22Rv1 (cell line): ENCODE measurements around the gene TREH.

Source experiments
- H3K27ac ChIP-seq: fragments of 450-650 bp; 2 replicates; pipeline ENCODE4 v1.5.1; 2017
- ZFX ChIP-seq: fragments of 450-650 bp; IDR thresholded peaks from 2 replicates; pipeline ENCODE4 v1.6.1; 2017; ENCODE audit warnings: antibody characterized with exemption, borderline replicate concordance
- TF ChIP-seq, protein P1 (sequence below): fragments of 450-650 bp; IDR thresholded peaks from 2 replicates; pipeline ENCODE4 v1.5.1; 2017; ENCODE audit warnings: mild to moderate bottlenecking

TREH gene

DNA sequence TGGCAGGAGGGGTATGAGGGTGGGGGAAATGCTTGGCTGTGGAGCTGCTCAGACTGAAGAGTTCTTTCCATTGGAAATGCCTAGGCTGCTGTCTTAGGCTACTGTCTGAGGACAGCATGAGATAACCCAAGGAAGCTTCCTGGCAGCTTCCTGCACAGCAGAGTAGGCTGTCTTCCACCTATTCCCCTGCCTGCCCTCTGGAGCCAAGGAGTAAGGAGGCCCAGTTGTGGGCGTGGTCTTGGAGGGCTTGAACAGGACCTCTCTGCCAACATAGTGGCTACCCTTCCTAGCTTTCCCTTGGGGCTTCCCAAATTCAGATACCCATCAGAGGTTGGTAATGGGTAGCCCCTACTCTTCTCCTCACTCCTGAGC lies 46.1 kb downstream of the TREH start:
- TF ChIP-seq, protein P1, sequence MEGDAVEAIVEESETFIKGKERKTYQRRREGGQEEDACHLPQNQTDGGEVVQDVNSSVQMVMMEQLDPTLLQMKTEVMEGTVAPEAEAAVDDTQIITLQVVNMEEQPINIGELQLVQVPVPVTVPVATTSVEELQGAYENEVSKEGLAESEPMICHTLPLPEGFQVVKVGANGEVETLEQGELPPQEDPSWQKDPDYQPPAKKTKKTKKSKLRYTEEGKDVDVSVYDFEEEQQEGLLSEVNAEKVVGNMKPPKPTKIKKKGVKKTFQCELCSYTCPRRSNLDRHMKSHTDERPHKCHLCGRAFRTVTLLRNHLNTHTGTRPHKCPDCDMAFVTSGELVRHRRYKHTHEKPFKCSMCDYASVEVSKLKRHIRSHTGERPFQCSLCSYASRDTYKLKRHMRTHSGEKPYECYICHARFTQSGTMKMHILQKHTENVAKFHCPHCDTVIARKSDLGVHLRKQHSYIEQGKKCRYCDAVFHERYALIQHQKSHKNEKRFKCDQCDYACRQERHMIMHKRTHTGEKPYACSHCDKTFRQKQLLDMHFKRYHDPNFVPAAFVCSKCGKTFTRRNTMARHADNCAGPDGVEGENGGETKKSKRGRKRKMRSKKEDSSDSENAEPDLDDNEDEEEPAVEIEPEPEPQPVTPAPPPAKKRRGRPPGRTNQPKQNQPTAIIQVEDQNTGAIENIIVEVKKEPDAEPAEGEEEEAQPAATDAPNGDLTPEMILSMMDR: no peak
- no peak for TF ChIP-seq ZFX
- H3K27ac ChIP-seq: no peak overlapping the region

DNA sequence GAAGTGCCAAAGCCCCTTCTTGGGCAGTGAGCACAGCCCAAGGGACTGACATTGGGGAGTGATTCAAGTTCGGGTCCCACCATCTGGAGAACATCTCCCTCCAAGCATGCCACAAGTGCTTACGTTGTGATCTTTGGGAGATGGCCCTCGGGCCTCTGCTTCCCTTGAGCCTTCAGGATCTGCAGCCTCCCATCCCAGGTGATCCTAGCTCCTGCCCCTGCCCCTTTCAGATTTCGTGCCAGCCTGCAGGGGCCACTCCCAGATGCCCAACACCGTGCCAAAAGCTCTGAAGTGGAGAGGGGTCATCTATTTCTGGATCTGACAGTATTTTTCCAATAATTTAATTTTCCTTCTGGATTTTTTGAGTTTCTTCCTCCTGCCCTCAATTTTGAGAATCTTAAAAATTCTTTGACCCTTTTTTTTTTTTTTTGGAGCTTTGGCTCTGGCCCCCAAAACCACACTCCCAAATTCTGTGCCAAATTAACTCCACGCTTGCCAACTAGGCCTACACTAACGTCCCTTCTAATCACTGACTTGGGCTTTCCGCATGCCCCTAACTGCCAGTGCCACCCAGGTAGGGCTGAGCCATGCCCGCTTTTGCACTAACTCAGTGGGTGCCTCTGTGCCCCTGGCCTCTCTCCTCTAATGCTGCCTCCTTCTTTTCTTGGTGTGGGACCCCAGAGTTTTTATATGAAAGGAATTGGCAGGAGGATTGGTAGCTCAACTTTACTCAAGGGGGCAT lies 46.7 kb downstream of the TREH start:
- TF ChIP-seq, protein P1: no peak
- TF ChIP-seq ZFX: no peak
- no peak overlapping the region for H3K27ac ChIP-seq

DNA sequence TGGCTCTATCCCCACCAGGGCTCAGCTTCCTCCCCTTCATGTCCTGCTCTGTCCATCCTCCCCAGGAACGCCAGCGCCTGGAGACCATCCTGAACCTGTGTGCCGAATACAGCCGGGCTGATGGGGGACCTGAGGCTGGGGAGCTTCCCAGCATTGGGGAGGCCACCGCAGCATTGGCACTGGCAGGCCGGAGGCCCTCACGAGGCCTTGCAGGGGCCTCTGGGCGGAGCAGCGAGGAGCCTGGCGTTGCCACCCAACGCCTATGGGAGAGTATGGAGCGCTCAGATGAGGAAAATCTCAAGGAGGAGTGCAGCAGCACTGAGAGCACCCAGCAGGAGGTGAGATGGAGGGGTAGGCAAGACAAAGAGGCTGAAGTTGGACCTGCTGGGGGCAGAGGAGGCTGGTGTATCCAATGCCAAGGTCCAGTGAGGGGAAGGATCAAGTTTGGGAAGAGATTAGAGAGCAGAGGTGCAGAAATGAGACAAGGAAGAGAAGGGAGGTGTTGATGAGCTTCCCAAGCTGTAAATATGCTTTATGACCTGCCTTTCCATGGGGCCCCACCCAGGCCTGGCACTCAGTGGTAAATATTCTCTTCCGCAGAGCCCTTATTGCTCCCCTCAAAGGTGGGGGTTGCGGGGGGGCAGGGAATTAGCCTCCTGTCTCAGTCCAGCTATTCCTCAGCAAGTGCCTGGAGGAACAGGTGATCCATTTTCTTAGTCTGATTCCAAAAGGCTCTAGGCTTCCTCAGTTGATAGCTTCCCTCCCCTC lies 48.1 kb downstream of the TREH start:
- no peak overlapping the region for H3K27ac ChIP-seq
- TF ChIP-seq, protein P1: no peak
- no peak for TF ChIP-seq ZFX

DNA sequence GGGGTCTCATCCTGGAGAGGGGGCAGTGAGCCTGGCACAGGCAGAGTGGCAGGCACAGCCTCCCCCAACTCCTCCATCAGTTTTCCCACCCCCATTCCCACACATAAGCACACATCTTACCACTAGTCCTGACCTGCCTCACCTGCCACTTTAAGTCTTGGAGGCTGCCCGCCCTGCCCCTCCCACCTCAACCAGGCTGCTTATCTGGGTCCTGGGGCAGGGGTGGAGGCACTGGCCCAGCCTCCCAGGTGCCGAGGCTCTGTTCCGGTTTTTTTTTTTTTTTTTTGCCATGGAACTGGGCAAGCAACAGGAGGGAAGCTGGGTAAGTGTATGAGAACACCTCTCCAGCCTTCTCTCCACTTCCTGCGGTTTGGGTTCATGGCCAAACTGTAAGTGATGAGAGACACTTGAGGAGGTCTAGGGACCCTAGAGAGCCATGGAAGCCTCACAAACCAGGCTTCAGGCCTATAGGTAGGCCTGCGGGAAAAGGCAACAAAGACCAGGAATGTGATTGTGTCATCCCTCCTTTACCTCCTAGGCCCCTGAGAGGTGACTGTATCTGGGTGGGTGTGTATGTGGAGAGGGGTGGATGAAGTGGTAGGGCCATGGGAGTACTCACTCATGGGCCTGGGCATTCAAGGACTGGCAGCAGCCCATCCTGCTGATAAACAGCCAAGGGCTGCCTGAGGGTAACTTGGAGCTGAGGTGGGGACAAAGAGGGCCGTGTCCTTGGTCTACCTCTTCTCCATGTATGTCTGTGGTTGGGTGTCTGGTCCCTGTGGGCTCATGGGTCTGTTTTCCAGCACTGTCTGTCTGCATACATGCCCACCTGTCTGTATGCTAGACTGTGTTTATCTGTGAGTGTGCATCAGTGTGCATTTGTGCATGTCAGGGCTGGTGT lies 49.4 kb downstream of the TREH start:
- no peak overlapping the region for H3K27ac ChIP-seq
- TF ChIP-seq, protein P1: no peak
- no peak for TF ChIP-seq ZFX

DNA sequence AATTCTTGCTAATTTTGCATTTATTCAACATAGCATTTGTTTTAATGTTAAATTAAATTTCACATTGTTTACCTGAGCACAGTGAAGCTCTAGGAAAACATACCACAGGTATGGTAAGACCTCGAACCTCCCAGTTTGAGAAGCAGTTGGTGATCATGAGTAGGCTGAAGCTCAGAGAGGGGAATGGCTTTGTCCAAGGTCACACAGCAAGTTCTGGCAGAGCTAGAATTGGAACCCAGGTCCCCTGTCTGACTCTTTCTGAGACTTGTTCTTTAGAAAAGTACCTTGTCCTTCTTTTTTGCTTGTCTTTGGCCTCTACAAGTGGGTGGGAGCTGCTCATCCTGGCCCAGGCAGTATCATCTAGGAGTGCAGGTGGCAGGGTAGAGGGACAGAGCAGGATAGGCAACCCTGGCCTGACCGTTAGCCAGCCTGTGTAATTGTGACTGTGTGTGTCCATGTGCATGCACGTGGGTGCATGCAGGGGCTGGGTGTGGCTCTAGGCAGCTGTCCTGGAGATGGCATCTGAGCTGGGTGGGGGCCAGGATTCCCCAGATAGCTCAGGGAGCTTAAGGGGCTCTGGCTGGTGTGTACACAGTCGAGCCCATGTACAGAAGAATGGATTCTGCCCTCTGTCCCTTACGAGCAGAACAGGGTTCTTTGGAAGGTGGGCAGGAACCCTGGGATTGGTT lies 50.4 kb downstream of the TREH start:
- no peak overlapping the region for H3K27ac ChIP-seq

DNA sequence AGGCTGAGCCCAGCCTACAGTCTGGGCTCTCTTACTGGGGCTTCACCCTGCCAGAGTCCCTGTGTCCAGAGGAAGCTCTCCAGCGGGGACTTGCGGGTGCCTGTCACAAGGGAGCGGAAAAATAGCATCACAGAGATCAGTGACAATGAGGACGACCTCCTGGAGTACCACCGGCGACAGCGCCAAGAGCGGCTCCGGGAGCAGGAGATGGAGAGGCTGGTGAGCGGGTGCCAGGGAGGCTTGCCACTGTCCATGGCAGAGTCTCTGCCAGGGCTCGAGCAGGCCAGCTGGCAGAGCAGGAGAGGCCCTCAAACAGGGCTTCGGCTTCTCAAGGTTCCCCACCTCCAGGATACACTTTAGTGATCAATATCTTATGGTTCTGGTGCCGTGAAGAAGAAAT lies 51.0 kb downstream of the TREH start:
- no peak for TF ChIP-seq ZFX
- TF ChIP-seq, protein P1: no peak

More for the DNA sequence above, 50.4 kb downstream of the TREH start:
- TF ChIP-seq, protein P1: no peak
- no peak for TF ChIP-seq ZFX

More for the DNA sequence above, 51.0 kb downstream of the TREH start:
- no peak overlapping the region for H3K27ac ChIP-seq
